ENCODE data around the gene SORCS1. TPM values are rescaled to one million over a fixed set of nuclear protein-coding genes. Genes with fewer than 3 reads are reported as not detected.

SORCS1 gene
- total and polyA plus RNA-seq, 2 experiments from 2014 or later: not detected

DNA sequence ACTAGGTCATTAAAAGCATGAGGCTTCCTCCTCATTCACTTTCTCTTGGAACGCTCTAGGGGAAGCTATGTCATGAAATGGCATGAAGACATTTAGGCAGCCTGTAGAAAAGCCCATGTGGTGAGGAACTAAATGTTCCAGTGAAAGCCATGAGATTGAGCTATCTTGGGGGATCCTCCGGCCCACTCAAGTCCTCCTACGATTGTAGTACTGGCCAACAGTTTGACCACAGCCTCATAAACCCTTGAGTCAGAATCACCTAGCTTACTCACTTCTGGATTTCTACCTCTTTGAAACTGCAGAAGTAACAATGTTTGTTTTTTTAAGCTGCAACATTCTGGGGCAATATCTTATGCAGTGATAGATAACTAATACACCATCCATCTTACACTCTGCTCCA is 605.1 kb downstream of the SORCS1 start:
- Histone ChIP-seq H3K27me3 (replicated peaks; ENCODE audit: insufficient read depth) (no peaks in the 10 kb centered on the region), H3K9me2 (ENCODE audit: insufficient read depth) (no peaks in the 10 kb centered on the region), H3K27ac (peak overlapping the region; percentile 12; the same call in 1 of the 2 replicates), H3K4me2 (ENCODE audit: unreplicated experiment) (no peak overlapping the region), H3K4me3 (no peak overlapping the region), H3K4me1 (ENCODE audit: insufficient read depth) (peaks cover 33% of the 10 kb centered on the region), H3K9me3 (ENCODE audit: low read depth) (no peaks in the 10 kb centered on the region), H3K36me3 (ENCODE audit: low read depth) (no peaks in the 10 kb centered on the region), H3K9ac (no peak overlapping the region), H3F3A (ENCODE audit: insufficient read depth) (no peaks in the 10 kb centered on the region; the same call in 1 of the 2 replicates), H3K79me2 (ENCODE audit: insufficient read depth) (no peaks in the 10 kb centered on the region), H2AFZ (no peak overlapping the region), H4K20me1 (ENCODE audit: insufficient read depth) (no peaks in the 10 kb centered on the region)
- in situ Hi-C loops (cut with MboI): no loop called here
- WGBS, 2 experiments (ENCODE audit: low coverage in 1 of 2, low lambda C conversion rate in 2 of 2, missing lambda C conversion rate in 2 of 2): 26 to 35% methylated on average over 3 of the region's 3 CpGs
- DNase-seq: peak; percentile 44
- TF ChIP-seq EZH2phosphoT487 (IDR thresholded peaks at IDR 0.05; ENCODE audit: insufficient read depth, low read depth) (no peak), EZH2 (IDR thresholded peaks at IDR 0.05; ENCODE audit: insufficient read depth, poor library complexity, severe bottlenecking) (no peak)

DNA sequence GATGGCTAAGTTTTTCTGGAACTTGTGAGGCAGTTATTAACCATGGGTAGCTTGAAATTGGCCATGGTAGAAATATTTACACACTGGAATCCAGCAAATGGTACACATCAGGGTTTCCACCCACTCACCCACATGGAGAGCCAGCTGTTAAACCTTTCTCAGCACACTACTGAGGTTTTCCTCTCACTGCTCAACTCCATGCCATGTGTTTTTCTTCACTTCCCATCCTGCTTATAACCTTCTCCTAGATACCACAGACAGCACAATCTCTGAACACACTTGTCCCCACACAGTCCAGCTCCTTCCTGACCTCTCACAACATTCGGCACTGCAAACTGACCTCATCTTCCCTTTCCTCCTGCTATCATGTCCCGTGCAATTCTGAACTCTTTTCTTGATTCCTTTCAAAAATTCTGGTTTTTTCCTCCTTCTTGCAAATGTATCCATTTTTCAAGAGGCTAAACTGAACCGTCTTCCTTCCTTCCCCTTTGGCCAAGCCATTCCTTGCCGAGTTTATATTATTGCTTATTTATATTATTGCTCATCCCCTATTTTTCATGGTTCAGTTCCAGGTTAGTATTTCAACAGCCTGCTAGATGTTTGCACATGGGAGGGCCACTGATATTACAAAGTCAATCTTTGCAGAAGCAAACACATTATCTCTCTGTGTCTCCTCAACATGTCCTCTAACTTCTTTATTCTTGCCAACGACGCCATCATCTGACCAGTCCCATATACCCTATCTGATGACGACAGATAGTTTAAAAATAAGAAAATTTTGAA is 606.4 kb downstream of the SORCS1 start:
- Histone ChIP-seq H3K4me1 (ENCODE audit: insufficient read depth) (peaks cover 33% of the 10 kb centered on the region), H3K27ac (peak overlapping the region; percentile 53), H4K20me1 (ENCODE audit: insufficient read depth) (no peaks in the 10 kb centered on the region), H2AFZ (no peak overlapping the region), H3F3A (ENCODE audit: insufficient read depth) (no peaks in the 10 kb centered on the region; the same call in 1 of the 2 replicates), H3K79me2 (ENCODE audit: insufficient read depth) (no peaks in the 10 kb centered on the region), H3K9me2 (ENCODE audit: insufficient read depth) (no peaks in the 10 kb centered on the region), H3K4me2 (ENCODE audit: unreplicated experiment) (no peak overlapping the region), H3K4me3 (no peak overlapping the region), H3K36me3 (ENCODE audit: low read depth) (no peaks in the 10 kb centered on the region), H3K27me3 (replicated peaks; ENCODE audit: insufficient read depth) (no peaks in the 10 kb centered on the region), H3K9ac (no peak overlapping the region), H3K9me3 (ENCODE audit: low read depth) (no peaks in the 10 kb centered on the region)
- TF ChIP-seq EZH2 (IDR thresholded peaks at IDR 0.05; ENCODE audit: insufficient read depth, poor library complexity, severe bottlenecking): no peak
- TF ChIP-seq EZH2phosphoT487 (IDR thresholded peaks at IDR 0.05; ENCODE audit: insufficient read depth, low read depth): no peak
- in situ Hi-C loops (cut with MboI): no loop called here
- peak; percentile 40 for DNase-seq
- 55 to 57% methylated on average over 7 of the region's 7 CpGs for WGBS, 2 experiments (ENCODE audit: low coverage in 1 of 2, low lambda C conversion rate in 2 of 2, missing lambda C conversion rate in 2 of 2)

DNA sequence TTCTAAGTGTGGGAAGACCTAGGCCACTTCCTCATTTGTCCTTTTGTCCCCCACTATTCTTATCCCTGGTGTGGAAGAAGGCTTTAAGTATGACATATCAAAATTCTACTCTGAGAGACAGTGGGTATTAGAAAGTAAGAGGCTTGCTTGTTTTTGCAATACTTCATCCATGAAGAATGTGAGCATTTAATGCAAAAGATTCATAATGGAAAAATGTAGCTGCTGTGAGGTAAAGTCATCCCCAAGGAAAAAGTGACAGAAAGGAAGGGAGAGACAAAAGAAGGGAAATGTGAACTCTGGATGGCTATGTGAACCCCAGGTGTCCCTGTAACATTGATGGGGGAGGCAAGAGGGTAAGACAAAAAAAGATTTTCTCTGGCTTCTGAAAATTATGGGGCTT is 607.5 kb downstream of the SORCS1 start:
- peak overlapping the region; percentile 53 for H3K27ac ChIP-seq

DNA sequence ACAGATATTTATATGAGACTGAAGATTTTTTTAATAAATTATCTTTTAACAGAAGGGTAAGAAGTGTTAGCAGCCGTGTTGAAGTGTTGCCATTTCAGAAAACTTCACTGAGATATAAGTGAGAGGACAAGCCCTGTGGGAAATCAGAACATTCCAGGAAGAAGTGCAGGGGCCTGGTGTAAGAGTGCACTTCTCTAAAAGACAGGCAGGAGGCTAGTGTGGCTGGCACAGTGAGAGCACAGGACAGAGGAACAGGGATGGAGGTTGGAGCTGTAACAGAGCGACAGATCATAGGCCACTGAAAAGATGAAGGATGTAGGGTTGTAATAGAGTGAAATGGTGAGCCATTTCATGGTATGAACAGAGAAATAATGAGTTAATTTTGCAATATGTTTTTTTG is 608.9 kb downstream of the SORCS1 start:
- DNase-seq: no peak
- H3K36me3 ChIP-seq (ENCODE audit: low read depth): no peaks in the 10 kb centered on the region
- no peaks in the 10 kb centered on the region for H3K79me2 ChIP-seq (ENCODE audit: insufficient read depth)
- in situ Hi-C loops (cut with MboI): no loop called here
- H2AFZ ChIP-seq: no peak overlapping the region
- no peak overlapping the region for H3K4me3 ChIP-seq
- no peak overlapping the region for H3K27ac ChIP-seq
- no peaks in the 10 kb centered on the region for H3K27me3 ChIP-seq (replicated peaks; ENCODE audit: insufficient read depth)
- no peak overlapping the region for H3K9ac ChIP-seq
- H4K20me1 ChIP-seq (ENCODE audit: insufficient read depth): no peaks in the 10 kb centered on the region
- H3K4me2 ChIP-seq (ENCODE audit: unreplicated experiment): no peak overlapping the region
- no peaks in the 10 kb centered on the region for H3K9me3 ChIP-seq (ENCODE audit: low read depth)
- peaks cover 24% of the 10 kb centered on the region for H3K4me1 ChIP-seq (ENCODE audit: insufficient read depth)
- TF ChIP-seq EZH2phosphoT487 (IDR thresholded peaks at IDR 0.05; ENCODE audit: insufficient read depth, low read depth): no peak
- no peak for TF ChIP-seq EZH2 (IDR thresholded peaks at IDR 0.05; ENCODE audit: insufficient read depth, poor library complexity, severe bottlenecking)
- no peaks in the 10 kb centered on the region for H3K9me2 ChIP-seq (ENCODE audit: insufficient read depth)
- no peaks in the 10 kb centered on the region; the same call in 1 of the 2 replicates for H3F3A ChIP-seq (ENCODE audit: insufficient read depth)
- 59 to 66% methylated on average over 2 of the region's 2 CpGs for WGBS, 2 experiments (ENCODE audit: low coverage in 1 of 2, low lambda C conversion rate in 2 of 2, missing lambda C conversion rate in 2 of 2)

More for the DNA sequence above, 607.5 kb downstream of the SORCS1 start:
- TF ChIP-seq EZH2 (IDR thresholded peaks at IDR 0.05; ENCODE audit: insufficient read depth, poor library complexity, severe bottlenecking) (no peak), EZH2phosphoT487 (IDR thresholded peaks at IDR 0.05; ENCODE audit: insufficient read depth, low read depth) (no peak)
- H3K9me2 ChIP-seq (ENCODE audit: insufficient read depth): no peaks in the 10 kb centered on the region
- no peaks in the 10 kb centered on the region for H3K9me3 ChIP-seq (ENCODE audit: low read depth)
- in situ Hi-C loops (cut with MboI): no loop called here
- no peak overlapping the region for H3K4me3 ChIP-seq
- no peak overlapping the region for H3K9ac ChIP-seq
- H3K36me3 ChIP-seq (ENCODE audit: low read depth): no peaks in the 10 kb centered on the region
- peaks cover 33% of the 10 kb centered on the region for H3K4me1 ChIP-seq (ENCODE audit: insufficient read depth)
- no peaks in the 10 kb centered on the region for H3K27me3 ChIP-seq (replicated peaks; ENCODE audit: insufficient read depth)
- no peaks in the 10 kb centered on the region for H3K79me2 ChIP-seq (ENCODE audit: insufficient read depth)
- H3K4me2 ChIP-seq (ENCODE audit: unreplicated experiment): no peak overlapping the region
- no peaks in the 10 kb centered on the region for H4K20me1 ChIP-seq (ENCODE audit: insufficient read depth)
- DNase-seq: peak; percentile 58
- no peaks in the 10 kb centered on the region; the same call in 1 of the 2 replicates for H3F3A ChIP-seq (ENCODE audit: insufficient read depth)
- no peak overlapping the region for H2AFZ ChIP-seq

Measured in GM23248 (cell line).